Measurements from ENCODE around the gene ASAP2.

Gene ASAP2

GRCh38 chr2:9297807-9298206 is 91.2 kb downstream of the ASAP2 start:
- no peak for DNase-seq (ENCODE audit: low spot score)

GRCh38 chr2:9298583-9298982 is 92.0 kb downstream of the ASAP2 start:
- DNase-seq (ENCODE audit: low spot score) = no peak

- DNase-seq (ENCODE audit: low spot score) = no peak
Measured at GRCh38 chr2:9299161-9300100, 92.8 kb downstream of the ASAP2 start.

- DNase-seq (ENCODE audit: low spot score) = no peak
Measured at GRCh38 chr2:9300214-9300613, 93.6 kb downstream of the ASAP2 start.

GRCh38 chr2:9300829-9301453 is 94.3 kb downstream of the ASAP2 start:
- no peak for DNase-seq (ENCODE audit: low spot score)

GRCh38 chr2:9302755-9303154 is 96.1 kb downstream of the ASAP2 start:
- no peak for DNase-seq (ENCODE audit: low spot score)

GRCh38 chr2:9303528-9304225 is 97.1 kb downstream of the ASAP2 start:
- no peak for DNase-seq (ENCODE audit: low spot score)

GRCh38 chr2:9306911-9307310 is 100.3 kb downstream of the ASAP2 start:
- DNase-seq (ENCODE audit: low spot score) = no peak

- no peak for DNase-seq (ENCODE audit: low spot score)
Measured at GRCh38 chr2:9307535-9307934, 100.9 kb downstream of the ASAP2 start.

- no peak for DNase-seq (ENCODE audit: low spot score)
Measured at GRCh38 chr2:9308186-9308955, 101.8 kb downstream of the ASAP2 start.

- no peak for DNase-seq (ENCODE audit: low spot score)
Measured at GRCh38 chr2:9309147-9309546, 102.5 kb downstream of the ASAP2 start.

GRCh38 chr2:9310377-9310776 is 103.8 kb downstream of the ASAP2 start:
- DNase-seq (ENCODE audit: low spot score) = peak; percentile 30

- DNase-seq (ENCODE audit: low spot score) = no peak
Measured at GRCh38 chr2:9310798-9311197, 104.2 kb downstream of the ASAP2 start.

- DNase-seq (ENCODE audit: low spot score) = no peak
Measured at GRCh38 chr2:9311488-9311887, 104.9 kb downstream of the ASAP2 start.

- no peak for DNase-seq (ENCODE audit: low spot score)
Measured at GRCh38 chr2:9312591-9312990, 106.0 kb downstream of the ASAP2 start.

GRCh38 chr2:9313443-9313842 is 106.8 kb downstream of the ASAP2 start:
- DNase-seq (ENCODE audit: low spot score) = no peak

- DNase-seq (ENCODE audit: low spot score) = no peak
Measured at GRCh38 chr2:9315280-9315847, 108.8 kb downstream of the ASAP2 start.

GRCh38 chr2:9317559-9317958 is 110.9 kb downstream of the ASAP2 start:
- DNase-seq (ENCODE audit: low spot score) = no peak

GRCh38 chr2:9318461-9319337 is 112.1 kb downstream of the ASAP2 start:
- no peak for DNase-seq (ENCODE audit: low spot score)

- no peak for DNase-seq (ENCODE audit: low spot score)
Measured at GRCh38 chr2:9319338-9319715, 112.7 kb downstream of the ASAP2 start.

GRCh38 chr2:9322576-9322975 is 116.0 kb downstream of the ASAP2 start:
- DNase-seq (ENCODE audit: low spot score) = no peak

Data from SW480 (cell line).